Measurements from ENCODE around the gene ADSL.

ADSL gene

GRCh38 chr22:40434745-40435144 lies 88.4 kb downstream of the ADSL start:
- no peak for DNase-seq (ENCODE audit: low read depth in 2 of 3, low spot score in 1 of 3)

DNA sequence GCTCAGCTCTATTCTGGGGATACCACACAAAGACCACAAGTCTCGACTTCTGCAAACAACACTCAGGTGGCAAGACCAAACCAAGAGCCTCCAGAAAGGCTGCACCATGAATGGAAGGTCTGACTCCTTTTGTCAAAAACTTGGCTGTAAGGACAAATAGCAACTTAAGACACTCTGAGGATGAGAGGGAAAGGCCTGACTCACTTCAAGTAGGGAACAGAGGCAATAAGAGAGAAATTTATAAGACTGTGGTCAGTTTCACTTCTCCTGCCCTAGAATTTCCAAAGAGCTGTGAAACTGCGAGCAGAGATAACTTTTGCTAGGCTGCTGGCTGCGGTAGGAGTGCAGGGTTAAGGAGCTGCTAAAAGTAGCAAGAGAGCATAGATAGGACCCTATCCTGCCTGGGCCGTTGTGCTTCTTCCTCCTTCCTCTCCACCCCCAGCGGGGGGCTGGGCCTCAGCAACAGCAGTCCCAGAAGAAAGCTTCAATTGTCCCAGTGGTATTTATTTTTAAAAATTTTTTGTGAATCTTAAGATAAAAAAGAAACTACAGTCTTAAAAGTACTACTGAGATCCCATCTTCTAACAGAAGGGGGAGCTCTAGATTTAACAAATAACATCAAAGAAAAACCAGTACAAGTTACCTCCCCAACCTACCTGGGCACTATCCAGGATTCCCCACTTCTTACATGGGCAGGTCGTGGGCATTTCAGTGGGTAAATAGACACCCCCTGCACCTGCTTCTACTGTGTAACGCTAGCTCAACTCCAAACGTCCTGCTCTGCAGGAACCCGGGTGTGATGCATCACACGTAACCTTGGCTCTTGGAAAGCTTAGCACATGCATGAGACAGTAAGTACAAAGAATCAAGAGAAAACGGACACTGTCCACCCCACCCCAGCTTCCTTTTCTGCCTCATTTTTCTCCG lies 90.5 kb downstream of the ADSL start:
- peak in 2 of 3 donors; percentile 12 to 18 for DNase-seq (ENCODE audit: low read depth in 2 of 3, low spot score in 1 of 3)

Measured in stimulated activated CD4-positive, alpha-beta T cell treated with anti-CD3 and anti-CD28 coated beads, Interleukin-12 subunit alpha, Interleukin-12 subunit beta, amount 100 ng/mL, for 48 hours (primary cell).